ENCODE measurements around the gene DHX32. TPM values are rescaled to one million over a fixed set of nuclear protein-coding genes. Genes with fewer than 3 reads are reported as not detected.
"Not testable (repeated sequence)": the region's sequence is repeated elsewhere in the genome, so short reads cannot be mapped to it uniquely, and the experiment has no call there.

DHX32 gene
- total RNA-seq, 1 donor from 2014 or later: 30.2 TPM

GRCh38 chr10:125911145-125911544 is 30.1 kb upstream of the DHX32 start:
- Histone ChIP-seq H3K4me3 (no peak overlapping the region), H3K4me1 (no peaks in the 10 kb centered on the region), H3K36me3 (no peaks in the 10 kb centered on the region), H3K27me3 (no peaks in the 10 kb centered on the region), H3K27ac (no peak overlapping the region), H3K9me3 (no peaks in the 10 kb centered on the region)
- DNase-seq (ENCODE audit: extremely low spot score in 2 of 2): no peak
- TF ChIP-seq, protein P1, sequence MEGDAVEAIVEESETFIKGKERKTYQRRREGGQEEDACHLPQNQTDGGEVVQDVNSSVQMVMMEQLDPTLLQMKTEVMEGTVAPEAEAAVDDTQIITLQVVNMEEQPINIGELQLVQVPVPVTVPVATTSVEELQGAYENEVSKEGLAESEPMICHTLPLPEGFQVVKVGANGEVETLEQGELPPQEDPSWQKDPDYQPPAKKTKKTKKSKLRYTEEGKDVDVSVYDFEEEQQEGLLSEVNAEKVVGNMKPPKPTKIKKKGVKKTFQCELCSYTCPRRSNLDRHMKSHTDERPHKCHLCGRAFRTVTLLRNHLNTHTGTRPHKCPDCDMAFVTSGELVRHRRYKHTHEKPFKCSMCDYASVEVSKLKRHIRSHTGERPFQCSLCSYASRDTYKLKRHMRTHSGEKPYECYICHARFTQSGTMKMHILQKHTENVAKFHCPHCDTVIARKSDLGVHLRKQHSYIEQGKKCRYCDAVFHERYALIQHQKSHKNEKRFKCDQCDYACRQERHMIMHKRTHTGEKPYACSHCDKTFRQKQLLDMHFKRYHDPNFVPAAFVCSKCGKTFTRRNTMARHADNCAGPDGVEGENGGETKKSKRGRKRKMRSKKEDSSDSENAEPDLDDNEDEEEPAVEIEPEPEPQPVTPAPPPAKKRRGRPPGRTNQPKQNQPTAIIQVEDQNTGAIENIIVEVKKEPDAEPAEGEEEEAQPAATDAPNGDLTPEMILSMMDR (IDR thresholded peaks at IDR 0.05): no peak
- TF ChIP-seq POLR2A (IDR thresholded peaks at IDR 0.05) (no peak), POLR2AphosphoS5 (IDR thresholded peaks at IDR 0.05; ENCODE audit: insufficient read depth in 1 of 2, low read depth in 1 of 2) (no peak)
- intact Hi-C loops (cut with DNase I): no loop called here

DNA sequence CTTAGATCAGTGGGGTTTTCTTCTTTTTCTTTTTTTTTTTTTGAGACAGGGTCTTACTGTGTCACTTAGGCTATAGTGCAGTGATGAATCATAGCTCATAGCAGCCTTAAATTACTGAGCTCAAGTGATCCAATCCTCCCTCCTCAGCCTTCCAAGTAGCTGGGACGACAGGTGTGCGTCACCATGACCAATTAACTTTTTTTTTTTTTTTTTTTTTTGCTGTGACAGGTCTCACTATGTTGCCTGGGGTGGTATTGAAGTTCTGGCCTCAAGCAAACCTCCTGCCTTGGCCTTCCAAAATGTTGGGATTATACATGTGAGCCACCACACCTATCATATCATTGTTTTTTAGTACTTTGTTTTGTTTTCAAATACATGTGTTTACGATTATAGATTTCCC is 28.4 kb upstream of the DHX32 start:
- H3K27me3 ChIP-seq; H3K27ac ChIP-seq; H3K4me1 ChIP-seq; H3K36me3 ChIP-seq; H3K9me3 ChIP-seq; DNase-seq (ENCODE audit: extremely low spot score in 2 of 2); H3K4me3 ChIP-seq; intact Hi-C loops (cut with DNase I): not testable (repeated sequence)

GRCh38 chr10:125908813-125909212 is 27.7 kb upstream of the DHX32 start:
- H3K4me1 ChIP-seq; H3K9me3 ChIP-seq; intact Hi-C loops (cut with DNase I); DNase-seq (ENCODE audit: extremely low spot score in 2 of 2); H3K36me3 ChIP-seq; H3K27ac ChIP-seq; H3K27me3 ChIP-seq; H3K4me3 ChIP-seq: not testable (repeated sequence)

DNA sequence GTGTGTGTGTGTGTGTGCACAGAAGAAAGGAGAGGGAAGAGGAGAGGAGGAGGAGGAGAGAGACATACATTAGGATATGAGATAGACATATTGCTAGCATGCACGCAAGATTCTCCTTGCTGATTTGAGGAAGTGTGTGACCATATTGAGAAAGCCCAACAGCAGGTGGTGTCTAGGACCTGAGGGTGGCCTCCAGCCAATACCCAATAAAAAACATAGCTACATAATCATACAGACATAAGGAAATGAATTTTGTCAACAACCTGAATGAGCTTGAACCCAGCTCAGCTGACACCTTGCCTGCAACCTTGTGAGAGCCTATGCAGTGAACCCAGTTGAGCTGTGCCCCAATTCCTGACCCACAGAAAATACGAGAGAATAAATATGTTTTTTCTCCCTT is 26.5 kb upstream of the DHX32 start:
- H3K4me3 ChIP-seq; H3K36me3 ChIP-seq; H3K27ac ChIP-seq; DNase-seq (ENCODE audit: extremely low spot score in 2 of 2); intact Hi-C loops (cut with DNase I); H3K9me3 ChIP-seq; H3K4me1 ChIP-seq; H3K27me3 ChIP-seq: not testable (repeated sequence)

GRCh38 chr10:125905069-125905994 is 24.2 kb upstream of the DHX32 start:
- H3K36me3 ChIP-seq; H3K9me3 ChIP-seq; H3K27me3 ChIP-seq; DNase-seq (ENCODE audit: extremely low spot score in 2 of 2); H3K4me3 ChIP-seq; intact Hi-C loops (cut with DNase I); H3K27ac ChIP-seq; H3K4me1 ChIP-seq: not testable (repeated sequence)

DNA sequence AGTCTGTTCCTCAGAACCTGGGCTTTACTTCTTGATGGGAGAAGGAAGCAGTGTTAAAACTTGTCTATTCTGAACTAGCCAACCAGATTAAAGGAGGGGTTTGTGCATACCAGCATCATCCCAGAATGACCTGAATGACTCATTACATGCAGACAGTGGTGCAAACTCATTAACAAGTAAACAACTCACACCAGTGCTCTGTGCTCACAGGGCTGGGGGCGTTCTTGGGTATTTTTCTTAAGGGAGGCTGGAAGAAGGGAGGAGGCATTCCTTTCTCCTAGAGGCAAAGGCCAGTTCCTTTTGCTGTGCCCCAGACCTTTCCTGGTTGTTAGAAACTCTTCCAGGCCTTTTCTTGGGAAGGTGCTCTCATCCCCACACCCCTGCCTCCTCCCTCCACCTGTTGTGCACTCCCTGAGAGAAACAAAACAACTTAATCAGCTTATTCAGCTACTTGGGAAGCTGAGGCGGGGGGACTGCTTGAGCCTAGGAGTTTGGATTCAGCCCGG is 22.1 kb upstream of the DHX32 start:
- DNase-seq (ENCODE audit: extremely low spot score in 2 of 2); H3K4me3 ChIP-seq; H3K27ac ChIP-seq; H3K36me3 ChIP-seq; intact Hi-C loops (cut with DNase I); H3K27me3 ChIP-seq; H3K9me3 ChIP-seq; H3K4me1 ChIP-seq: not testable (repeated sequence)

- H3K27me3 ChIP-seq; intact Hi-C loops (cut with DNase I); H3K27ac ChIP-seq; H3K4me1 ChIP-seq; DNase-seq (ENCODE audit: extremely low spot score in 2 of 2); H3K9me3 ChIP-seq; H3K4me3 ChIP-seq; H3K36me3 ChIP-seq: not testable (repeated sequence)
- TF ChIP-seq POLR2AphosphoS5 (IDR thresholded peaks at IDR 0.05; ENCODE audit: insufficient read depth in 1 of 2, low read depth in 1 of 2): peak in 1 of 2 donors; percentile 43
Observed at GRCh38 chr10:125900963-125901362, 19.9 kb upstream of the DHX32 start.

GRCh38 chr10:125897317-125897716 is 16.2 kb upstream of the DHX32 start:
- H3K36me3 ChIP-seq; H3K9me3 ChIP-seq; H3K27me3 ChIP-seq; DNase-seq (ENCODE audit: extremely low spot score in 2 of 2); intact Hi-C loops (cut with DNase I): not testable (repeated sequence)
- Histone ChIP-seq H3K4me3 (peak overlapping the region in 1 of 2 donors; percentile 92), H3K27ac (peak overlapping the region; percentile 86), H3K4me1 (peaks cover 19% of the 10 kb centered on the region)

Data from vagina (tissue), 2 donors.